GM12865 (cell line): ENCODE measurements around the gene ZNF117.
"Not testable (repeated sequence)": the region's sequence is repeated elsewhere in the genome, so short reads cannot be mapped to it uniquely, and the experiment has no call there.

Experiments used
- DNase-seq: peaks from one replicate; pipeline ENCODE4 v3.0.0; 2010; ENCODE audit warnings: low read depth
- H3K4me3 ChIP-seq: 2 replicates; pipeline ENCODE4 v1.5.1; 2011; ENCODE audit warnings: mild to moderate bottlenecking, low read depth, low read length, control low read depth
- CTCF ChIP-seq: IDR thresholded peaks from 2 replicates; pipeline ENCODE4 v1.5.1; 2011; ENCODE audit warnings: low read length, control low read depth, low read depth, inconsistent platforms; ENCODE audit not compliant: insufficient read depth; ENCODE audit errors: missing control alignments

Gene ZNF117

GRCh38 chr7:64978497-64979203 is 12.2 kb downstream of the ZNF117 start:
- H3K4me3 ChIP-seq = no peak overlapping the region
- no peak for TF ChIP-seq CTCF
- no peak for DNase-seq

DNA sequence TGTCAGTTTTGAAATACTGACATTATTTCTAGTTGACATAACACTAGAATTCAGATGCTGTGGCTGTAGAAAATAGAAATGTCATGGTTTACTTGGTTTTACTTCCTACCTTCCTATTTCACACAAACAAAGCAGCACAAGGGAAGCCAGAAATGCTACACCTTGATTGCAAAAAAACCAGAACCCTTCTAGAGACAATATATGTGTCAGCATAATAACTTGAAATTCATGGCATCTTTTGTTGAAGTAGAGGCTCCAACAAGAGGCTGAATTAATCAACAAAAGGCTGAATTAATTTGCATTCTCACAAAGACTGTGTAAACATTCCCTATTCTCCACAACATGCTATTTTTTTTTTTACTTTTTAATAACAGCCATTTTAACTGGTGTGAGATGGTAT is 25.2 kb downstream of the ZNF117 start:
- DNase-seq = no peak
- no peak for TF ChIP-seq CTCF
- H3K4me3 ChIP-seq = no peak overlapping the region

- no peak overlapping the region for H3K4me3 ChIP-seq
- TF ChIP-seq CTCF = no peak
- no peak for DNase-seq
Measured at GRCh38 chr7:64959072-64959747, 31.6 kb downstream of the ZNF117 start.

DNA sequence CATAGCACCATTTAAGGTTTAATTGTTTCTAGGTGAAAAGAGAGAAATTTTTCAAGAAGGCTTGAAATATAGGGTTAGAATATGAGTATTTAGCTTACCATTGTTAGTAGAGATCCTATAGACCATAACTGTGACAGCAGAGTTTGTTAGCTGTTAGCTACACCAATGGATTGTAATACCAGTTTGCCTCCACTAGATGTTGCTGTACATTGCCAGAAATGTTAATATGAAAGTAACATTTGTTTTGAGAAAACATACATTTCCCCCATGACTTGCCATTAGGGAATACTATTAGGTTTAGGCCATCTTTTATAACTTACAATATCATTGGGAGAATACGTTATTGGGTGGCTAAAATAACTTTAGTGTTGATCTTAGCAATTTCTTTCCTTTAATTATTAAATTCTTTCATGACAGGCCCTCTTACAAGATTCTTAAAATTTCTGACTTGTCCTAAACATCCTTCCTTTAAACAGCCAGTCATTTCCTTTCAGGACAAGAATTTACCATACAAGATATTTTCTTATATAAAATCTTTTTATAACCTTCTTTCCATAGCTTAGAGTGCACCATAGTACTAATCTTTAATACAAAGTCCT is 39.5 kb downstream of the ZNF117 start:
- H3K4me3 ChIP-seq = no peak overlapping the region

DNA sequence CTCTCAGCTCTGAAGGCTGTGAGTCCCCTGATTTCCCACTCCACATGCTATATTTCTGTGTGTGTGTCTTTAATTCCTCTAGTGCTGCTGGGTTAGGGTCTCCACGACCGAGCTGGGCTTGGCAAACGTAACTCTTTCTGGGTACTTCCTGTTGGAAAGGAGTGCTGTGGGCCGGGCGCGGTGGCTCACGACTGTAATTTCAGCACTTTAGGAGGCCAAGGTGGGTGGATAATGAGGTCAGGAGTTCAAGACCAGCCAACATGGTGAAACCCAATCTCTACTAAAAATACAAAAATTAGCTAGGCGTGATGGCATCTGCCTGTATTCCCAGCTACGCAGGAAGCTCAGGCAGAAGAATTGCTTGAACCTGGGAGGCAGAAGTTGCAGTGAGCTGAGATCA is 40.2 kb downstream of the ZNF117 start:
- not testable (repeated sequence) for H3K4me3 ChIP-seq, DNase-seq

More for the DNA sequence above, 39.5 kb downstream of the ZNF117 start:
- DNase-seq = peak; percentile 44
- peak; percentile 66 for TF ChIP-seq CTCF

DNA sequence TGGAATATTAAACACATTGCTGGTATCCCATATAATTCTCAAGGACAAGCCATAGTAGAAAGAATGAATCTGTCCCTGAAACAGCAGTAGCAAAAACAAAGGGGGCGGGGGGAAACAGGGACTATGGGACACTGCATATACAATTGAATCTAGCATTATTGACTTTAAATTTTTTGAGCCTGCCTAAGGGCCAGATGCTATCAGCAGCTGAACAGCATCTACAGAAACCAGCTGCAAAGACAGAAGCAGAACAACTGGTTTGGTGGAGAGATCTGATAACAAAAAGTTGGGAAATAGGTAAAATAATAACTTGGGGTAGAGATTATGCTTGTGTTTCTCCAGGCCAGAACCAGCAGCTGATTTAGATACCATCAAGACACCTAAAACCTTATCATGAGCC is 42.1 kb downstream of the ZNF117 start:
- DNase-seq, H3K4me3 ChIP-seq: not testable (repeated sequence)

- TF ChIP-seq CTCF = no peak
- no peak for DNase-seq
- no peak overlapping the region for H3K4me3 ChIP-seq
Measured at GRCh38 chr7:64947252-64948000, 43.4 kb downstream of the ZNF117 start.
